BLaER1 (cell line): ENCODE data around the gene C1QTNF4.

Source experiments
- H3K27ac ChIP-seq: shearing (Covaris generic); formaldehyde crosslinking; 2 replicates; pipeline ENCODE4 v1.8.1; 2022
- H3K27me3 ChIP-seq: shearing (Covaris generic); formaldehyde crosslinking; 2 replicates; pipeline ENCODE4 v1.8.1; 2022
- H3K36me3 ChIP-seq: shearing (Covaris generic); formaldehyde crosslinking; 2 replicates; pipeline ENCODE4 v1.8.1; 2022
- H3K4me1 ChIP-seq: shearing (Covaris generic); formaldehyde crosslinking; 2 replicates; pipeline ENCODE4 v1.8.1; 2022
- H3K4me2 ChIP-seq: shearing (Covaris generic); formaldehyde crosslinking; 2 replicates; pipeline ENCODE4 v1.8.1; 2022
- H3K4me3 ChIP-seq: shearing (Covaris generic); formaldehyde crosslinking; 2 replicates; pipeline ENCODE4 v1.8.1; 2022
- H3K9ac ChIP-seq: shearing (Covaris generic); formaldehyde crosslinking; 2 replicates; pipeline ENCODE4 v1.8.1; 2022
- H3K9me3 ChIP-seq: shearing (Covaris generic); formaldehyde crosslinking; 2 replicates; pipeline ENCODE4 v1.8.1; 2022
- H4K20me1 ChIP-seq: shearing (Covaris generic); formaldehyde crosslinking; 2 replicates; pipeline ENCODE4 v1.8.1; 2022
- Cebpa-rat ChIP-seq: shearing (Covaris generic); IDR thresholded peaks from 2 replicates; pipeline ENCODE4 v1.8.1; 2022

Gene C1QTNF4

GRCh38 chr11:47617417-47617809 is 23.2 kb upstream of the C1QTNF4 start:
- Histone ChIP-seq H3K27me3 (no peaks in the 10 kb centered on the region), H3K4me3 (no peak overlapping the region), H3K27ac (no peak overlapping the region), H3K9ac (no peak overlapping the region), H3K4me2 (peak overlapping the region; percentile 20; the same call in 1 of the 2 replicates), H3K4me1 (peaks cover 25% of the 10 kb centered on the region), H3K36me3 (peaks cover 72% of the 10 kb centered on the region), H4K20me1 (no peaks in the 10 kb centered on the region), H3K9me3 (no peaks in the 10 kb centered on the region)
- TF ChIP-seq Cebpa-rat, result no peak

GRCh38 chr11:47616726-47617416 is 22.7 kb upstream of the C1QTNF4 start:
- H3K27me3 ChIP-seq, result no peaks in the 10 kb centered on the region
- H4K20me1 ChIP-seq, result no peaks in the 10 kb centered on the region
- peaks cover 30% of the 10 kb centered on the region for H3K4me1 ChIP-seq
- H3K4me3 ChIP-seq, result no peak overlapping the region
- TF ChIP-seq Cebpa-rat, result no peak
- no peak overlapping the region for H3K9ac ChIP-seq
- H3K9me3 ChIP-seq, result no peaks in the 10 kb centered on the region
- H3K27ac ChIP-seq, result no peak overlapping the region
- no peak overlapping the region; the same call in 1 of the 2 replicates for H3K4me2 ChIP-seq
- H3K36me3 ChIP-seq, result peaks cover 66% of the 10 kb centered on the region

- Histone ChIP-seq H3K9me3 (no peaks in the 10 kb centered on the region), H3K4me1 (peaks cover 46% of the 10 kb centered on the region), H3K4me2 (no peak overlapping the region), H3K9ac (no peak overlapping the region), H3K4me3 (no peak overlapping the region), H4K20me1 (no peaks in the 10 kb centered on the region), H3K36me3 (peaks cover 58% of the 10 kb centered on the region), H3K27ac (no peak overlapping the region), H3K27me3 (no peaks in the 10 kb centered on the region)
- no peak for TF ChIP-seq Cebpa-rat
These were observed 21.0 kb upstream of the C1QTNF4 start for GRCh38 chr11:47615249-47615648.

GRCh38 chr11:47611348-47611794 is 17.2 kb upstream of the C1QTNF4 start:
- peaks cover 48% of the 10 kb centered on the region for H3K4me1 ChIP-seq
- TF ChIP-seq Cebpa-rat, result no peak
- H3K4me2 ChIP-seq, result peak overlapping the region; percentile 60
- H3K9ac ChIP-seq, result peak overlapping the region; percentile 7; the same call in 1 of the 2 replicates
- H3K27me3 ChIP-seq, result no peaks in the 10 kb centered on the region
- H3K4me3 ChIP-seq, result no peak overlapping the region
- no peaks in the 10 kb centered on the region for H4K20me1 ChIP-seq
- H3K36me3 ChIP-seq, result peaks cover 24% of the 10 kb centered on the region
- H3K9me3 ChIP-seq, result no peaks in the 10 kb centered on the region
- H3K27ac ChIP-seq, result peak overlapping the region; percentile 67

GRCh38 chr11:47609675-47610074 is 15.5 kb upstream of the C1QTNF4 start:
- TF ChIP-seq Cebpa-rat, result no peak
- no peaks in the 10 kb centered on the region for H3K9me3 ChIP-seq
- H3K4me2 ChIP-seq, result no peak overlapping the region
- no peaks in the 10 kb centered on the region for H4K20me1 ChIP-seq
- no peak overlapping the region for H3K9ac ChIP-seq
- H3K4me3 ChIP-seq, result no peak overlapping the region
- H3K4me1 ChIP-seq, result peaks cover 52% of the 10 kb centered on the region
- H3K27me3 ChIP-seq, result no peaks in the 10 kb centered on the region
- no peak overlapping the region for H3K27ac ChIP-seq
- H3K36me3 ChIP-seq, result peaks cover 13% of the 10 kb centered on the region; the same call in 1 of the 2 replicates

GRCh38 chr11:47607380-47607779 is 13.2 kb upstream of the C1QTNF4 start:
- no peak overlapping the region for H3K27ac ChIP-seq
- 0 out of 2 replicates have a peak overlapping the region, but pooled peaks have one; percentile 48 for H3K4me2 ChIP-seq
- peaks cover 38% of the 10 kb centered on the region for H3K4me1 ChIP-seq
- no peak overlapping the region for H3K4me3 ChIP-seq
- no peaks in the 10 kb centered on the region for H4K20me1 ChIP-seq
- no peaks in the 10 kb centered on the region for H3K27me3 ChIP-seq
- peaks cover 13% of the 10 kb centered on the region; the same call in 1 of the 2 replicates for H3K36me3 ChIP-seq
- no peak for TF ChIP-seq Cebpa-rat
- H3K9me3 ChIP-seq, result no peaks in the 10 kb centered on the region
- H3K9ac ChIP-seq, result no peak overlapping the region

- TF ChIP-seq Cebpa-rat, result no peak
- H3K27me3 ChIP-seq, result no peaks in the 10 kb centered on the region
- peak overlapping the region; percentile 30; the same call in 1 of the 2 replicates for H3K9ac ChIP-seq
- H3K4me1 ChIP-seq, result peaks cover 31% of the 10 kb centered on the region
- peaks cover 13% of the 10 kb centered on the region; the same call in 1 of the 2 replicates for H3K36me3 ChIP-seq
- 0 out of 2 replicates have a peak overlapping the region, but pooled peaks have one; percentile 10 for H3K27ac ChIP-seq
- H4K20me1 ChIP-seq, result no peaks in the 10 kb centered on the region
- no peaks in the 10 kb centered on the region for H3K9me3 ChIP-seq
- no peak overlapping the region for H3K4me3 ChIP-seq
- H3K4me2 ChIP-seq, result peak overlapping the region; percentile 48
These were observed 12.5 kb upstream of the C1QTNF4 start for GRCh38 chr11:47606731-47607130.

- no peak overlapping the region for H3K4me3 ChIP-seq
- TF ChIP-seq Cebpa-rat, result no peak
These were observed 11.7 kb upstream of the C1QTNF4 start for GRCh38 chr11:47605921-47606320.

GRCh38 chr11:47603295-47603694 is 9.1 kb upstream of the C1QTNF4 start:
- Histone ChIP-seq H3K36me3 (no peaks in the 10 kb centered on the region; the same call in 1 of the 2 replicates), H3K27me3 (no peaks in the 10 kb centered on the region), H3K9me3 (no peaks in the 10 kb centered on the region), H3K9ac (no peak overlapping the region), H3K4me1 (peaks cover 16% of the 10 kb centered on the region), H3K4me3 (no peak overlapping the region), H3K27ac (no peak overlapping the region), H3K4me2 (no peak overlapping the region), H4K20me1 (no peaks in the 10 kb centered on the region)
- TF ChIP-seq Cebpa-rat, result no peak

More at GRCh38 chr11:47605921-47606320, 11.7 kb upstream of the C1QTNF4 start:
- Histone ChIP-seq H3K36me3 (peaks cover 12% of the 10 kb centered on the region; the same call in 1 of the 2 replicates), H3K4me1 (peaks cover 23% of the 10 kb centered on the region), H3K9ac (no peak overlapping the region), H3K9me3 (no peaks in the 10 kb centered on the region), H4K20me1 (no peaks in the 10 kb centered on the region), H3K27me3 (no peaks in the 10 kb centered on the region), H3K27ac (no peak overlapping the region), H3K4me2 (peak overlapping the region; percentile 48; the same call in 1 of the 2 replicates)

GRCh38 chr11:47599902-47600301 is 5.7 kb upstream of the C1QTNF4 start:
- H3K4me2 ChIP-seq, result no peak overlapping the region
- peaks cover 13% of the 10 kb centered on the region for H3K27me3 ChIP-seq
- H4K20me1 ChIP-seq, result 0 out of 2 replicates have a peak, but pooled peaks cover 4% of the 10 kb centered on the region
- no peaks in the 10 kb centered on the region for H3K4me1 ChIP-seq
- H3K9ac ChIP-seq, result no peak overlapping the region
- H3K27ac ChIP-seq, result no peak overlapping the region
- TF ChIP-seq Cebpa-rat, result no peak
- H3K9me3 ChIP-seq, result no peaks in the 10 kb centered on the region
- no peak overlapping the region for H3K4me3 ChIP-seq
- no peaks in the 10 kb centered on the region for H3K36me3 ChIP-seq
